Prostate gland (tissue), 2 donors: ENCODE data around the gene KRTAP29-1.

Experiments
- POLR2A ChIP-seq: fragments of 450-650 bp; IDR thresholded peaks from one replicate; pipeline ENCODE4 v1.6.1; 2016; ENCODE audit warnings: antibody characterized with exemption, mild to moderate bottlenecking
- TF ChIP-seq, protein P1 (sequence below), 4 experiments: fragments of 200-600 bp in 2 of 4; fragments of 450-650 bp in 2 of 4; sonication (generic) in 2 of 4; IDR thresholded peaks; 1 replicate in 3 of 4; 2 replicates in 1 of 4; pipeline ENCODE4 v1.5.1; 2016 to 2019; ENCODE audit warnings: antibody characterized with exemption in 4 of 4, mild to moderate bottlenecking in 2 of 4, moderate library complexity in 2 of 4

DNA sequence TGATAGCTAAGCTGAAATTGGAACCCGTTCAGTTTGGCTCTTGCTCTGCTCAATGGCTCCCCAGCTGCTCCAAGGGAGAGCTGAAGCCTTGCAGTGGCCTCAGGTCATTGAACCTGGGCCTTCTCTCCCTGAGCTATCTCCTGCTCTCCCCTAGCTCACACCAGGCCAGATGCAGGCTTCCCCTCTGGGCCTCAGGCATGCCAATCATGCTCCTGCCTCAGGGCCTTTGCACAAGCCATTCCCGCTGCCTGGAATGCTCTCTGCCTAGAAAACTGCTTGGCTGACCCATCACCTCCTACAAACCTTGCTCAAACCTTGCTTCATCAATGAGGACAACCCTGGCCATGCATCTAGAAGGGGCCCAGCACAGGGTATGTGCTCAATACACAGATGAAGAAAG lies 29.6 kb upstream of the KRTAP29-1 start:
- TF ChIP-seq, protein P1, sequence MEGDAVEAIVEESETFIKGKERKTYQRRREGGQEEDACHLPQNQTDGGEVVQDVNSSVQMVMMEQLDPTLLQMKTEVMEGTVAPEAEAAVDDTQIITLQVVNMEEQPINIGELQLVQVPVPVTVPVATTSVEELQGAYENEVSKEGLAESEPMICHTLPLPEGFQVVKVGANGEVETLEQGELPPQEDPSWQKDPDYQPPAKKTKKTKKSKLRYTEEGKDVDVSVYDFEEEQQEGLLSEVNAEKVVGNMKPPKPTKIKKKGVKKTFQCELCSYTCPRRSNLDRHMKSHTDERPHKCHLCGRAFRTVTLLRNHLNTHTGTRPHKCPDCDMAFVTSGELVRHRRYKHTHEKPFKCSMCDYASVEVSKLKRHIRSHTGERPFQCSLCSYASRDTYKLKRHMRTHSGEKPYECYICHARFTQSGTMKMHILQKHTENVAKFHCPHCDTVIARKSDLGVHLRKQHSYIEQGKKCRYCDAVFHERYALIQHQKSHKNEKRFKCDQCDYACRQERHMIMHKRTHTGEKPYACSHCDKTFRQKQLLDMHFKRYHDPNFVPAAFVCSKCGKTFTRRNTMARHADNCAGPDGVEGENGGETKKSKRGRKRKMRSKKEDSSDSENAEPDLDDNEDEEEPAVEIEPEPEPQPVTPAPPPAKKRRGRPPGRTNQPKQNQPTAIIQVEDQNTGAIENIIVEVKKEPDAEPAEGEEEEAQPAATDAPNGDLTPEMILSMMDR (IDR thresholded peaks at IDR 0.05): no peak
- TF ChIP-seq POLR2A: no peak
